Osteocyte (in vitro differentiated cells): ENCODE results near the gene SNAPC1. TPM values are rescaled to one million over a fixed set of nuclear protein-coding genes. Genes with fewer than 3 reads are reported as not detected.

Source experiments
- DNase-seq: peaks from one replicate; pipeline ENCODE4 v3.0.0; 2021; ENCODE audit warnings: mixed read lengths; ENCODE audit not compliant: unreplicated experiment; ENCODE audit errors: extremely low spot score
- H3K27ac Mint-ChIP-seq: one replicate; pipeline ENCODE4 v1.8.0; 2021; ENCODE audit warnings: mild to moderate bottlenecking, mixed read lengths; ENCODE audit not compliant: unreplicated experiment
- H3K27me3 Mint-ChIP-seq: one replicate; pipeline ENCODE4 v1.8.0; 2021; ENCODE audit warnings: mixed read lengths; ENCODE audit not compliant: unreplicated experiment
- H3K36me3 Mint-ChIP-seq: one replicate; pipeline ENCODE4 v1.8.0; 2021; ENCODE audit warnings: mixed read lengths; ENCODE audit not compliant: unreplicated experiment
- H3K4me1 Mint-ChIP-seq: one replicate; pipeline ENCODE4 v1.8.0; 2021; ENCODE audit warnings: mixed read lengths; ENCODE audit not compliant: unreplicated experiment
- H3K4me3 Mint-ChIP-seq: one replicate; pipeline ENCODE4 v1.8.0; 2021; ENCODE audit warnings: mild to moderate bottlenecking, moderate library complexity, mixed read lengths; ENCODE audit not compliant: unreplicated experiment
- H3K9me3 Mint-ChIP-seq: one replicate; pipeline ENCODE4 v1.8.0; 2021; ENCODE audit warnings: mixed read lengths; ENCODE audit not compliant: unreplicated experiment
- CTCF ChIP-seq: fragments of 200-600 bp; sonication (generic); IDR thresholded peaks from 2 replicates; pipeline ENCODE4 v1.5.0; 2021; ENCODE audit warnings: antibody characterized with exemption, mild to moderate bottlenecking, moderate library complexity
- total RNA-seq: library from RNA; stranded (reverse); gene quantifications from 2 replicates; pipeline ENCODE4 v1.2.1, GENCODE V29; 2021

The SNAPC1 gene
- total RNA-seq, 1 donor from 2014 or later, result 9.1 TPM

DNA sequence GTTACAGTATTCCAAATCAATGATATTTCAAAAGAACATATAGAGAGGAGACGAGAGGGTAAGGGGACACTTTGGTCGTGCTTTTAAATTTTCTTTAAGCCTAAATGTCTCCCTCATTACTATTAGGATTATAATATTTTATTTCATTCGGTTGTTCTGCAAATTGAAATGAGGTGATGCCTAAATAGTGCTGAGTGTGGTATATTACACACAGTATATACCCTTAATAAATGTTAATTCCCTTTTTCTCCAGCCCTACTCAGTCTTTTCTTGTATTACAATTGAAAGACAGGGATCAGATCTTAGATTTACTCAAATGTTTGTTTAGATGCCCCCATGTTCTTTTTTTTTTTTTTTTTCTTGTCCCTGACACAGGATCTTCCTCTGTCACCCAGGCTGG lies 7.7 kb downstream of the SNAPC1 start:
- Mint-ChIP-seq H3K36me3 (peaks cover 35% of the 10 kb centered on the region), H3K27me3 (no peaks in the 10 kb centered on the region), H3K9me3 (no peaks in the 10 kb centered on the region), H3K4me3 (no peak overlapping the region), H3K4me1 (peaks cover 20% of the 10 kb centered on the region), H3K27ac (no peak overlapping the region)
- DNase-seq, result no peak
- TF ChIP-seq CTCF, result no peak

GRCh38 chr14:61774861-61775260 lies 12.6 kb downstream of the SNAPC1 start:
- no peak for DNase-seq
- TF ChIP-seq CTCF, result no peak
- no peaks in the 10 kb centered on the region for H3K9me3 Mint-ChIP-seq
- H3K4me3 Mint-ChIP-seq, result no peak overlapping the region
- no peak overlapping the region for H3K27ac Mint-ChIP-seq
- no peaks in the 10 kb centered on the region for H3K4me1 Mint-ChIP-seq
- H3K27me3 Mint-ChIP-seq, result no peaks in the 10 kb centered on the region
- H3K36me3 Mint-ChIP-seq, result peaks cover 57% of the 10 kb centered on the region

DNA sequence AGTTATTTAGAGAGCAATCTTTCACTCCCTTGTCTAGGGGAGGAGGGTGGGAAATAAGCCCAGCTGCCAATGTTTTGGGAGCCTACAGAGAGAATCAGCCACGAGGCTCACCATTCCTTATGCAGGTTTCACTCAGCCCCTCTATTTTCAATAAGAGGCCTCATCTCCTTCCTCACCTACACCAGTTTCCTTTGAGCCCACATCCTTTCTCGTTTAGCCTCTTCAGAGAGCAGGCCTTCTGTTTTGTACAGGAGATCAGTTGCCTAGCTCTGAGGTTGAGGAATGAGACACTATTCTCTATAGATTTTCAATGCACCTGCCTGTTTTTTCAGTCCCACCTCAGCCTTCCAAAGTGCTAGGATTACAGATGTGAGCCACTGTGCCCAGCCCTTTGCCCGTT lies 17.9 kb downstream of the SNAPC1 start:
- TF ChIP-seq CTCF, result no peak
- no peak overlapping the region for H3K27ac Mint-ChIP-seq
- H3K9me3 Mint-ChIP-seq, result no peaks in the 10 kb centered on the region
- H3K27me3 Mint-ChIP-seq, result no peaks in the 10 kb centered on the region
- peaks cover 57% of the 10 kb centered on the region for H3K36me3 Mint-ChIP-seq
- DNase-seq, result no peak
- no peaks in the 10 kb centered on the region for H3K4me1 Mint-ChIP-seq
- H3K4me3 Mint-ChIP-seq, result no peak overlapping the region

DNA sequence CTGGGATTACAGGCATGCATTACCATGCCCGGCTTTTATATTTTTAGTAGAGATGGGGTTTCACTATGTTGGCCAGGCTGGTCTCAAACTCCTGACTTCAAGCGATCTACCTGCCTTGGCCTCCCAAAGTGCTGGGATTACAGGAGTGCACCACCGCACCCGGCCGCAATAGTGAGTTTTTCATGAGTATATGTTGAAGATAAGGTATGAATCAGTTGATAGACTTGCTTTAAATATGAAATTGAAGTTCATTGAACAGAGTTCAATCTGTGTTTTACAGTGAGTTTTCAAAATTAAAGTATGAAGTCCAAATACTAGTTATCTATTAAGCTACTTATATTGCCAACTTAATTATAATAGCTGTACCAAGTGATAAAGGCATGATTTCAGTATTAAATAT lies 35.1 kb downstream of the SNAPC1 start:
- TF ChIP-seq CTCF, result no peak
- Mint-ChIP-seq H3K27ac (no peak overlapping the region), H3K36me3 (peaks cover 20% of the 10 kb centered on the region), H3K4me3 (no peak overlapping the region), H3K9me3 (no peaks in the 10 kb centered on the region), H3K4me1 (no peaks in the 10 kb centered on the region), H3K27me3 (no peaks in the 10 kb centered on the region)
- DNase-seq, result no peak

GRCh38 chr14:61802010-61802568 lies 39.9 kb downstream of the SNAPC1 start:
- peaks cover 7% of the 10 kb centered on the region for H3K4me1 Mint-ChIP-seq
- H3K27ac Mint-ChIP-seq, result no peak overlapping the region
- no peak for DNase-seq
- H3K27me3 Mint-ChIP-seq, result no peaks in the 10 kb centered on the region
- no peak for TF ChIP-seq CTCF
- no peaks in the 10 kb centered on the region for H3K36me3 Mint-ChIP-seq
- H3K9me3 Mint-ChIP-seq, result no peaks in the 10 kb centered on the region
- no peak overlapping the region for H3K4me3 Mint-ChIP-seq
